Prostate gland (tissue), 2 donors: ENCODE results near the gene AGO4. TPM values are rescaled to one million over a fixed set of nuclear protein-coding genes. Genes with fewer than 3 reads are reported as not detected.

Experiments
- DNase-seq: peaks from one replicate; pipeline ENCODE4 v3.0.0-alpha.2; 2019; ENCODE audit warnings: low spot score
- H3K27ac ChIP-seq, 2 donors: fragments of 200-600 bp; sonication (generic); 2 replicates each; pipeline ENCODE4 v1.5.1; 2017 to 2019
- H3K27me3 ChIP-seq: fragments of 200-600 bp; sonication (generic); replicated peaks from 2 replicates; pipeline ENCODE4 v1.5.1; 2019; ENCODE audit not compliant: insufficient read depth
- H3K36me3 ChIP-seq, 2 donors: fragments of 200-600 bp; sonication (generic); 1 replicate in 1 of 2; 2 replicates in 1 of 2; pipeline versions ENCODE4 v1.5.1 to v1.8.1; 2017 to 2019
- H3K4me1 ChIP-seq: fragments of 200-600 bp; sonication (generic); replicated peaks from 2 replicates; pipeline ENCODE4 v1.5.1; 2019
- H3K4me3 ChIP-seq, 2 donors: fragments of 200-600 bp; sonication (generic); 2 replicates each; pipeline ENCODE4 v1.5.1; 2017 to 2019
- H3K9me3 ChIP-seq: fragments of 200-600 bp; sonication (generic); 2 replicates; pipeline ENCODE4 v1.5.1; 2017
- POLR2A ChIP-seq: fragments of 450-650 bp; IDR thresholded peaks from one replicate; pipeline ENCODE4 v1.6.1; 2016; ENCODE audit warnings: antibody characterized with exemption, mild to moderate bottlenecking
- POLR2AphosphoS5 ChIP-seq: sonication (generic); formaldehyde crosslinking; IDR thresholded peaks from one replicate; pipeline ENCODE4 v1.6.1; 2017; ENCODE audit warnings: antibody characterized with exemption
- WGBS: methylation state at CpG from one replicate; pipeline ENCODE4 v1.1.5; 2018; 5-methylcytosine and 5-hydroxymethylcytosine counted together
- intact Hi-C: fragments of 100-400 bp; cut with DNase I; formaldehyde crosslinking; loops from one replicate; pipeline ENCODE4 v1.14.2; 2022
- total RNA-seq, 2 donors: library from RNA; depleted of rRNA; stranded (reverse); fragments of >200 nt; gene quantifications; one replicate each; pipeline ENCODE4 v1.1.0, GENCODE V29; 2016
- TF ChIP-seq, protein P1 (sequence below), 4 experiments: fragments of 200-600 bp in 2 of 4; fragments of 450-650 bp in 2 of 4; sonication (generic) in 2 of 4; IDR thresholded peaks; 1 replicate in 3 of 4; 2 replicates in 1 of 4; pipeline ENCODE4 v1.5.1; 2016 to 2019; ENCODE audit warnings: antibody characterized with exemption in 4 of 4, mild to moderate bottlenecking in 2 of 4, moderate library complexity in 2 of 4

The AGO4 gene
- total RNA-seq, 2 donors from 2014 or later, result 11.7 to 15.2 TPM

DNA sequence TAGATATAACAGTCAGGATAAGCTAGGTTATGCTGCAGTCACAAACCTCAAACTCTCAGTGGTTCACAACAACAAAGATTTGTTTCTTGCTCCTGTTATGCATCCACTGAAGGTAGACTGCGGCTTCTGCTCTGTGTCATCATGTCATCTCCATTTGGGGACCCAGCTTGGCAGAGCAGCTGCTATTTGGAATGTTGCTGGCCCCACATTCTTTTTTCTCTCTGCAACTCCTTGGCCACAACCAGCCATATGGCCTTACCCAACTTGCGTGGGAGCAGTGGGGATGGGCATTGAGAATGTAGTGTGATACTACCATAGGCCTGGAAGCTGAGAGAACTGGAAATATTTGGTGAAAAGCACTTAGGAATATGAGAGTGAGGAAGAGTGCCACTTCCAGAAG, 26.4 kb downstream of the AGO4 start:
- peaks cover 0 to 9% of the 10 kb centered on the region in 2 donors for H3K36me3 ChIP-seq
- intact Hi-C loops, result no loop called here
- TF ChIP-seq POLR2AphosphoS5, result no peak
- TF ChIP-seq, protein P1, sequence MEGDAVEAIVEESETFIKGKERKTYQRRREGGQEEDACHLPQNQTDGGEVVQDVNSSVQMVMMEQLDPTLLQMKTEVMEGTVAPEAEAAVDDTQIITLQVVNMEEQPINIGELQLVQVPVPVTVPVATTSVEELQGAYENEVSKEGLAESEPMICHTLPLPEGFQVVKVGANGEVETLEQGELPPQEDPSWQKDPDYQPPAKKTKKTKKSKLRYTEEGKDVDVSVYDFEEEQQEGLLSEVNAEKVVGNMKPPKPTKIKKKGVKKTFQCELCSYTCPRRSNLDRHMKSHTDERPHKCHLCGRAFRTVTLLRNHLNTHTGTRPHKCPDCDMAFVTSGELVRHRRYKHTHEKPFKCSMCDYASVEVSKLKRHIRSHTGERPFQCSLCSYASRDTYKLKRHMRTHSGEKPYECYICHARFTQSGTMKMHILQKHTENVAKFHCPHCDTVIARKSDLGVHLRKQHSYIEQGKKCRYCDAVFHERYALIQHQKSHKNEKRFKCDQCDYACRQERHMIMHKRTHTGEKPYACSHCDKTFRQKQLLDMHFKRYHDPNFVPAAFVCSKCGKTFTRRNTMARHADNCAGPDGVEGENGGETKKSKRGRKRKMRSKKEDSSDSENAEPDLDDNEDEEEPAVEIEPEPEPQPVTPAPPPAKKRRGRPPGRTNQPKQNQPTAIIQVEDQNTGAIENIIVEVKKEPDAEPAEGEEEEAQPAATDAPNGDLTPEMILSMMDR (IDR thresholded peaks at IDR 0.05), result no peak
- TF ChIP-seq POLR2A, result no peak
- 80% methylated on average over 2 of the region's 2 CpGs for whole genome bisulfite sequencing
- H3K27me3 ChIP-seq, result no peaks in the 10 kb centered on the region
- H3K9me3 ChIP-seq, result no peaks in the 10 kb centered on the region
- no peaks in the 10 kb centered on the region for H3K4me1 ChIP-seq
- H3K4me3 ChIP-seq, result no peak overlapping the region
- DNase-seq, result no peak
- H3K27ac ChIP-seq, result no peak overlapping the region

DNA sequence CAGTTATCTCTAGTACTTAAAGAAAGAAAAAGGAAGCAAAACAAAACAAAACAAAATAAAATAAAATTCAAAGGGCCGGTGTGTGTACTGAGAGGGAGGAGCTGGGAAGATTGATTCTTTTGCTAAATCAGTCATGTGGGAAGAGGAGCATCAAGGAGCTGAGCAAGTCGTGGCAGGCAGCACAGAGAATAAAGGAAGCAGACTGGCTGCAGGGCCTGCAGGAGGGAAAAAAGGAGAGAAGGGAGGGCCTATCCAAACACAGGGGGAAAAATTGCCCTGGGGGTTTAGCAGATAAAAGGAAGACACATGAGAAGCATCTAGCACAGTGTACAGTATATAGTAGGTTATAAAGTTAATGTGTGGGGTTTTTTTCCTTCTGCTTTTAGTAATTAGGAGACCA, 27.6 kb downstream of the AGO4 start:
- Histone ChIP-seq H3K4me1 (no peaks in the 10 kb centered on the region), H3K27me3 (no peaks in the 10 kb centered on the region), H3K36me3 (peaks cover 0 to 9% of the 10 kb centered on the region in 2 donors), H3K4me3 (no peak overlapping the region), H3K9me3 (no peaks in the 10 kb centered on the region), H3K27ac (peak overlapping the region in 1 of 2 donors; percentile 30)
- TF ChIP-seq, protein P1 (IDR thresholded peaks at IDR 0.05), result no peak
- no peak for TF ChIP-seq POLR2AphosphoS5
- no peak for TF ChIP-seq POLR2A
- 28% methylated on average over 2 of the region's 2 CpGs for WGBS
- no peak for DNase-seq
- intact Hi-C loops, result no loop called here

DNA sequence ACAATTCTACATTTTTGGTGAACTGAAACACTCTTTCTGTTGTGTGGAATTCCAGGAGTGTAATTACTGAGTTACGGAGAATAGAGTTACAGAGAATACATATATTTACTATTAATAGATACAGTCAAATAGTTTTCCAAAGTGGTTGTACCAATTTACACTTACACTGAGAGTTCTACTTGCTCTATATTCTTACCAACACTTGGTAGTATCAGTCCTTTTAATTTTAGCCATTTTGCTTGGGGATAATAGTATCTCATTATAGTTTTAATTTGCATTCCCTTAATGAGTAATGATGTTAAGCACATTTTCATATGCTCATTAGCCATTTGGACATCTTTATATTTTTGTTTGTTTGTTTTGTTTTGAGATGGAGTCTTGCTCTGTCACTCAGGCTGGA, 28.9 kb downstream of the AGO4 start:
- no peaks in the 10 kb centered on the region for H3K27me3 ChIP-seq
- DNase-seq, result no peak
- no peak overlapping the region for H3K27ac ChIP-seq
- H3K4me3 ChIP-seq, result no peak overlapping the region
- no peaks in the 10 kb centered on the region for H3K4me1 ChIP-seq
- intact Hi-C loops, result no loop called here
- WGBS, result 100% methylated on average over 1 of the region's 1 CpG
- no peak for TF ChIP-seq POLR2AphosphoS5
- TF ChIP-seq POLR2A, result no peak
- TF ChIP-seq, protein P1 (IDR thresholded peaks at IDR 0.05), result no peak
- H3K36me3 ChIP-seq, result peaks cover 4 to 9% of the 10 kb centered on the region in 2 donors
- no peaks in the 10 kb centered on the region for H3K9me3 ChIP-seq

DNA sequence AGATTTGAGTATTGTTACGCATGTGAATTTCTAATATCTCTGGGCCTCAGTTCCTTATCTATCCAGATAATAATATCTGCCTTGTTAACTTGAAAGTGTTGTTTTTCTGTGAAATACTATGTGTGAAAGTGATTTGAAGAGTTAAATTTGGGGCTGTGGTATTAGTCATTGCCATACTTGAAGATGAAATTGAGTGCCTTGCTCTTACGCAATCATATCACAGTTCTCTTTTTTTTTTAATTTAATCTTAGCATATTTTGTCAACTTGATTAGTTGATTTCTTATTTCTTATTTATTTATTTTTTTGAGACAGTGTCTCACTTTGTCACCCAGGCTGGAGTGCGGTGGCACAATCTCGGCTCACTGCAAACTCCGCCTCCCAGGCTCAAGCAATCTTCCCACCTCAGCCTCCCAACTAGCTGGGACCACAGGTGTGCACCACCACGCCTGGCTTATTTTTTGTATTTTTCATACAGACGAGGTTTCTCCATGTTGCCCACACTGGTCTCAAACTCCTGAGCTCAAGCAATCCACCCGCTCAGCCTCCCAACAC, 31.0 kb downstream of the AGO4 start:
- Histone ChIP-seq H3K4me3 (no peak overlapping the region), H3K27me3 (no peaks in the 10 kb centered on the region), H3K36me3 (peaks cover 4 to 9% of the 10 kb centered on the region in 2 donors), H3K4me1 (no peaks in the 10 kb centered on the region), H3K27ac (no peak overlapping the region), H3K9me3 (no peaks in the 10 kb centered on the region)
- TF ChIP-seq POLR2AphosphoS5 (no peak), POLR2A (no peak)
- TF ChIP-seq, protein P1 (IDR thresholded peaks at IDR 0.05), result no peak
- WGBS, result 95% methylated on average over 8 of the region's 8 CpGs
- intact Hi-C loops, result no loop called here
- DNase-seq, result no peak

DNA sequence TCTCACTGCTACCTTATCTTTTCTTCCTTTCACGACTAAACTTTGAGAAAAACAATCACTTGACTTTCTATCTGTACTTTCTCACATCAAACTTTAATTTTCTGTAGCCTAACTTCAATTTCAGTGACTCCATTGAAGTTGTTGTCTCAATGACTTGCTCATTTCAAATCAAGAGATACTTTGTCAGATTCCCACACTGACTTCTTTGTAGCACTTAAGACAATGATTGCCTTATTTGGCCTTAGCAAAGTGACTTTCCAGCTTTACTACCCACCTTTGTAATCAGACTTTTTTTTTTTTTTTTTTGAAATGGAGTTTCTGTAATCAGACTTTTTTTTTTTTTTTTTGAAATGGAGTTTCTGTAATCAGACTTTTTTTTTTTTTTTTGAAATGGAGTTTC, 37.0 kb downstream of the AGO4 start:
- TF ChIP-seq POLR2A (no peak), POLR2AphosphoS5 (no peak)
- TF ChIP-seq, protein P1 (IDR thresholded peaks at IDR 0.05), result no peak
- H3K9me3 ChIP-seq, result no peaks in the 10 kb centered on the region
- no peak for DNase-seq
- no peaks in the 10 kb centered on the region for H3K27me3 ChIP-seq
- WGBS, result 60% methylated on average over 1 of the region's 1 CpG
- peaks cover 0 to 4% of the 10 kb centered on the region in 2 donors for H3K36me3 ChIP-seq
- H3K27ac ChIP-seq, result no peak overlapping the region
- no peak overlapping the region for H3K4me3 ChIP-seq
- no peaks in the 10 kb centered on the region for H3K4me1 ChIP-seq
- intact Hi-C loops, result no loop called here
